Caco-2 (cell line): ENCODE results near the gene GNG3. TPM values are rescaled to one million over a fixed set of nuclear protein-coding genes. Genes with fewer than 3 reads are reported as not detected.

ENCODE experiments used
- BruUV-seq: library from RNA; stranded (reverse); fragments of 400-500 nt; replicated peaks from 2 replicates; lab custom pipeline; 2021; lab: Mats Ljungman, UMichigan
- CTCF ChIA-PET: fragments of 300-600 bp; sonication (Branson Sonifier 250); formaldehyde crosslinking; loops from one replicate; lab custom pipeline; 2022; ENCODE audit warnings: antibody characterized with exemption; lab: Charles Lee
- POLR2A ChIA-PET: fragments of 300-600 bp; sonication (Branson Sonifier 250); formaldehyde crosslinking; loops from one replicate; lab custom pipeline; 2022; ENCODE audit warnings: antibody characterized with exemption; lab: Charles Lee
- DNase-seq, 2 experiments: peaks; one replicate each; pipeline versions ENCODE4 v3.0.0 to v3.0.0-alpha.2; 2020 to 2022
- H3K27me3 ChIP-seq: replicated peaks from 2 replicates; pipeline ENCODE4 v1.6.0; 2011; ENCODE audit warnings: low read length; ENCODE audit not compliant: control insufficient read depth, insufficient read depth
- H3K36me3 ChIP-seq: 2 replicates; pipeline ENCODE4 v1.5.1; 2011; ENCODE audit warnings: low read length; ENCODE audit not compliant: control insufficient read depth, insufficient read depth
- H3K4me1 ChIP-seq: fragments of 250-450 bp; sonication (Bioruptor Pico); 2 replicates; pipeline ENCODE4 v1.5.1; 2020; ENCODE audit warnings: mild to moderate bottlenecking
- H3K4me3 ChIP-seq: 2 replicates; pipeline ENCODE4 v1.5.1; 2011; ENCODE audit warnings: low read depth, mild to moderate bottlenecking, control low read depth, low read length
- H3K9me3 ChIP-seq: fragments of 250-450 bp; sonication (Bioruptor Pico); 2 replicates; pipeline ENCODE4 v1.5.1; 2020; ENCODE audit warnings: mild to moderate bottlenecking, moderate library complexity
- H3K27ac Mint-ChIP-seq: one replicate; pipeline ENCODE4 v1.8.0; 2022; ENCODE audit warnings: mixed read lengths; ENCODE audit not compliant: unreplicated experiment
- H3K27me3 Mint-ChIP-seq: one replicate; pipeline ENCODE4 v1.8.0; 2022; ENCODE audit warnings: mixed read lengths; ENCODE audit not compliant: insufficient read depth, unreplicated experiment
- H3K36me3 Mint-ChIP-seq: one replicate; pipeline ENCODE4 v1.8.0; 2022; ENCODE audit warnings: mild to moderate bottlenecking, mixed read lengths; ENCODE audit not compliant: insufficient read depth, unreplicated experiment
- H3K4me1 Mint-ChIP-seq: one replicate; pipeline ENCODE4 v1.8.0; 2022; ENCODE audit warnings: low read depth, mixed read lengths; ENCODE audit not compliant: unreplicated experiment
- H3K4me3 Mint-ChIP-seq: one replicate; pipeline ENCODE4 v1.8.0; 2022; ENCODE audit warnings: mild to moderate bottlenecking, moderate library complexity, mixed read lengths; ENCODE audit not compliant: unreplicated experiment
- H3K9me3 Mint-ChIP-seq: one replicate; pipeline ENCODE4 v1.8.0; 2022; ENCODE audit warnings: mixed read lengths; ENCODE audit not compliant: unreplicated experiment
- CTCF ChIP-seq, 2 experiments: fragments of 200-600 bp in 1 of 2; IDR thresholded peaks; 1 replicate in 1 of 2; 2 replicates in 1 of 2; pipeline versions ENCODE4 v1.5.1 to v1.8.0; 2011 to 2022; ENCODE audit warnings: antibody characterized with exemption in 1 of 2, control low read depth in 1 of 2, inconsistent platforms in 1 of 2, low read depth in 1 of 2, low read length in 1 of 2, mild to moderate bottlenecking in 1 of 2, moderate library complexity in 1 of 2; ENCODE audit not compliant: insufficient read depth in 1 of 2, severe bottlenecking in 1 of 2, unreplicated experiment in 1 of 2
- intact Hi-C: fragments of 100-400 bp; cut with micrococcal nuclease; formaldehyde crosslinking; loops from one replicate; pipeline ENCODE4 v1.10.0; 2022; ENCODE audit not compliant: unreplicated experiment
- total RNA-seq: library from RNA; stranded (reverse); gene quantifications from 2 replicates; pipeline ENCODE4 v1.2.3, GENCODE V29; 2022

GNG3 gene
- total RNA-seq, 1 experiment from 2014 or later: not detected

- Histone ChIP-seq H3K36me3 (peaks cover 7% of the 10 kb centered on the region), H3K27me3 (no peaks in the 10 kb centered on the region), H3K4me3 (peak within 1 kb of the TSS; percentile 50), H3K9me3 (no peaks in the 10 kb centered on the region), H3K4me1 (peaks cover 15% of the 10 kb centered on the region)
- CTCF ChIA-PET: interaction anchor here (0.8 to 2.1 kb wide), 11 partner anchors 12 to 121 kb away, joined by 3 to 12 read pairs (median 5); partner anchors contain the start of genes B3GAT3, EEF1G, INTS5 and TAF6L
- H3K36me3 Mint-ChIP-seq: peaks cover 79% of the 10 kb centered on the region
- DNase-seq: peak; percentile 95 to 99
- H3K27ac Mint-ChIP-seq: peak within 1 kb of the TSS; percentile 97
- POLR2A ChIA-PET: interaction anchor here (0.6 to 2.1 kb wide), 38 partner anchors 9 to 1207 kb away, joined by 3 to 56 read pairs (median 6); partner anchors contain the start of genes AHNAK, B3GAT3, EEF1G and GANAB
- H3K9me3 Mint-ChIP-seq: no peaks in the 10 kb centered on the region
- peak within 1 kb of the TSS; percentile 99 for H3K4me3 Mint-ChIP-seq
- TSS peak; percentile 85 for BruUV-seq
- no peak for TF ChIP-seq CTCF (IDR thresholded peaks at IDR 0.05; ENCODE audit: insufficient read depth in 1 of 2, low read depth in 1 of 2, low read length in 1 of 2, severe bottlenecking in 1 of 2, unreplicated experiment in 1 of 2)
- peaks cover 5% of the 10 kb centered on the region for H3K4me1 Mint-ChIP-seq
- intact Hi-C loops: loop anchor here (2.0 kb wide), 2 partner anchors 18 to 42 kb away; partner anchors contain the start of gene GANAB
- no peaks in the 10 kb centered on the region for H3K27me3 Mint-ChIP-seq
Measured at GRCh38 chr11:62665075-62665598, 42.3 kb upstream of the GNG3 start, which contains the start of the genes C11orf98 and CSKMT. Gene C11orf98, minus strand, starts transcription at chr11:62665210. Its CDS starts 41 bp downstream, at chr11:62665169. Gene CSKMT, plus strand, starts transcription at chr11:62665312. Its CDS starts 568 bp downstream, at chr11:62665880.

DNA sequence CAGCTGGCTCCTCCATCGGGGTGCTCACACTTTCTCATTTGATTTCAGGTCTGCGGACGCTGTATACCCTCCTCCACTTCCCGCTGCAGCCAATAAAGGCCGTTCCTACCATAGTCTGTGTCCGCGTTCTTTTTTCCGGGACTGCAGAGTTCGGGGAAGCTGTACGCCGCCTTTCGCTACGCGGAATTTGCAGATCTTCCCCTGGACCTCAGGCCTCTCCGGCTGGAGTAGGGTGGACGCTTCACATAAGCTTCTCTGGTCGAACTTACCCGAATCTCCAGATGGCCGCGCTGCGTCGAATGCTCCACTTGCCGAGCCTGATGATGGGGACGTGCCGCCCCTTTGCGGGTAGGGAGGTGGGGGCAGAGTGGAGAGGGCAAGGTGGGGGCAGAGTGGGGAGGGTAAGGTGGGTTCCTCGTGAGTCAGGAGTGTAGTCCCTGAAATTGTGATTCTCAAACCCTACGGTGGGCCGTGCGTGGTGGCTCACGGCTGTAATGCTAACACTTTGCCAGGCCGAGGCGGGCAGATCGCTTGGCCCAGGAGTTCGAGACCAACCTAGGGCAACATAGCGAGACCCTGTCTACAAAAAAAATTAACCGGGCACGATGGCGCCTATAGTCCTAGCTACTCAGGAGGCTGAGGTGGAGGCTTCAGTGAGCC is 41.7 kb upstream of the GNG3 start:
- H3K27me3 Mint-ChIP-seq: no peaks in the 10 kb centered on the region
- H3K4me1 Mint-ChIP-seq: peaks cover 5% of the 10 kb centered on the region
- peaks cover 79% of the 10 kb centered on the region for H3K36me3 Mint-ChIP-seq
- Histone ChIP-seq H3K9me3 (no peaks in the 10 kb centered on the region), H3K4me1 (peaks cover 21% of the 10 kb centered on the region), H3K27me3 (no peaks in the 10 kb centered on the region), H3K4me3 (peak overlapping the region; percentile 50), H3K36me3 (peaks cover 7% of the 10 kb centered on the region)
- no peaks in the 10 kb centered on the region for H3K9me3 Mint-ChIP-seq
- intact Hi-C loops: loop anchor here (2.0 kb wide), 2 partner anchors 19 to 43 kb away; partner anchors contain the start of gene GANAB
- TF ChIP-seq CTCF (IDR thresholded peaks at IDR 0.05; ENCODE audit: insufficient read depth in 1 of 2, low read depth in 1 of 2, low read length in 1 of 2, severe bottlenecking in 1 of 2, unreplicated experiment in 1 of 2): no peak
- H3K4me3 Mint-ChIP-seq: peak overlapping the region; percentile 99
- BruUV-seq: no TSS peak
- POLR2A ChIA-PET: interaction anchor here (0.5 to 2.1 kb wide), 32 partner anchors 9 to 1639 kb away, joined by 3 to 56 read pairs (median 8); partner anchors contain the start of genes AHNAK, B3GAT3, EEF1G and ESRRA
- H3K27ac Mint-ChIP-seq: peak overlapping the region; percentile 97
- DNase-seq: peak in 1 of 2 experiments; percentile 54
- CTCF ChIA-PET: interaction anchor here (1.1 to 2.1 kb wide), 8 partner anchors 13 to 121 kb away, joined by 3 to 12 read pairs (median 6); partner anchors contain the start of genes B3GAT3, EEF1G, INTS5 and TUT1
